SU-DHL-6 (cell line): Measurements from ENCODE around the gene C1GALT1.

ENCODE experiments used
- CTCF ChIP-seq: fragments of 200-600 bp; sonication (generic); IDR thresholded peaks from one replicate; pipeline ENCODE4 v1.5.1; 2017; ENCODE audit warnings: antibody characterized with exemption, mild to moderate bottlenecking, low read length, moderate library complexity; ENCODE audit not compliant: insufficient read depth, poor library complexity, severe bottlenecking
- EZH2phosphoT487 ChIP-seq: fragments of 200-600 bp; sonication (generic), shearing (Covaris generic); conservative IDR thresholded peaks from 2 replicates; pipeline ENCODE4 v1.6.1; 2018; ENCODE audit warnings: mild to moderate bottlenecking, antibody characterized with exemption, low read length, moderate library complexity, mixed read lengths

- no peak for TF ChIP-seq CTCF
- TF ChIP-seq EZH2phosphoT487: no peak
These were observed 48.3 kb upstream of the C1GALT1 start for GRCh38 chr7:7134046-7134445.
